ENCODE data around the gene RABL6. TPM values are rescaled to one million over a fixed set of nuclear protein-coding genes. Genes with fewer than 3 reads are reported as not detected.
"Not testable (repeated sequence)": the region's sequence is repeated elsewhere in the genome, so short reads cannot be mapped to it uniquely, and the experiment has no call there.

The RABL6 gene
- total and polyA plus RNA-seq, 2 of the 4 experiments (the other 2 are of a cell fraction): 37.1 to 47.5 TPM

- H3K14ac ChIP-seq (replicated peaks; ENCODE audit: low read depth, low read length); H2AK9ac ChIP-seq (replicated peaks; ENCODE audit: low read depth, low read length, poor library complexity); dilution Hi-C loops (cut with HindIII; ENCODE audit: low sequenced_read_pairs, unreplicated experiment); POLR2A ChIA-PET (ENCODE audit: unreplicated experiment); H3K4me3 ChIP-seq (ENCODE audit: insufficient read depth, low read depth, low read length); in situ Hi-C loops (cut with MboI; ENCODE audit: low sequenced_read_pairs); H2BK15ac ChIP-seq (ENCODE audit: low read depth, low read length); CTCF ChIA-PET; H4K91ac ChIP-seq (ENCODE audit: insufficient read depth, low read depth, low read length); H2BK20ac ChIP-seq (ENCODE audit: low read depth, low read length); H3K27me3 ChIP-seq (ENCODE audit: control insufficient read depth, insufficient read depth, low read length); H3K56ac ChIP-seq (ENCODE audit: extremely low read depth, insufficient read depth, low read length); H3K18ac ChIP-seq (ENCODE audit: low read depth, low read length); H3K4ac ChIP-seq (ENCODE audit: low read depth, low read length); H3K9me1 ChIP-seq (ENCODE audit: insufficient read depth, low read length); ATAC-seq (ENCODE audit: low read depth); H3K4me1 ChIP-seq (ENCODE audit: control insufficient read depth, insufficient read depth, low read length); H4K5ac ChIP-seq (ENCODE audit: low read depth, low read length); intact Hi-C loops (cut with micrococcal nuclease); H3K79me1 ChIP-seq (ENCODE audit: low read depth in 1 of 2, low read length in 2 of 2); H3K23ac ChIP-seq (ENCODE audit: low read depth, low read length); H3K27ac ChIP-seq (ENCODE audit: insufficient read depth, low read length); H2BK5ac ChIP-seq (ENCODE audit: low read depth, low read length, poor library complexity, severe bottlenecking); H3K9ac ChIP-seq (ENCODE audit: low read depth, low read length); H3K9me3 ChIP-seq (ENCODE audit: control insufficient read depth, insufficient read depth, low read length); H3K4me2 ChIP-seq (ENCODE audit: low read depth, low read length); DNase-seq; H4K8ac ChIP-seq (ENCODE audit: low read depth in 2 of 2, low read length in 2 of 2); H2BK120ac ChIP-seq (ENCODE audit: low read depth, low read length); H2AFZ ChIP-seq (replicated peaks; ENCODE audit: low read length, poor library complexity); H2AK5ac ChIP-seq (ENCODE audit: low read depth, low read length); BruUV-seq (replicated peaks): not testable (repeated sequence)
- no CpG with 5 or more reads among the region's 15 CpGs for WGBS, 2 experiments (ENCODE audit: extremely low coverage in 2 of 2, insufficient read length in 1 of 2)
- peaks cover 17% of the 10 kb centered on the region for H4K20me1 ChIP-seq (ENCODE audit: insufficient read depth, low read length)
- H3K36me3 ChIP-seq (ENCODE audit: control insufficient read depth, insufficient read depth, low read length): peaks cover 17% of the 10 kb centered on the region
Measured at GRCh38 chr9:136837856-136838277, 30.1 kb downstream of the RABL6 start.

Measured in IMR-90 (cell line).